IPS-18c (cell line): Measurements from ENCODE around the gene FYN.
"Not testable (repeated sequence)": the region's sequence is repeated elsewhere in the genome, so short reads cannot be mapped to it uniquely, and the experiment has no call there.

Experiments
- H3K4me3 ChIP-seq: 2 replicates; pipeline ENCODE4 v1.7.0; 2013; ENCODE audit warnings: low read depth, mild to moderate bottlenecking, low read length, moderate library complexity; ENCODE audit not compliant: insufficient read depth
- H3K9me3 ChIP-seq: one replicate; pipeline ENCODE4 v1.6.1; 2013; ENCODE audit warnings: mild to moderate bottlenecking, low read length, moderate library complexity; ENCODE audit not compliant: control insufficient read depth, insufficient read depth

The FYN gene

GRCh38 chr6:111844376-111844775 is 28.9 kb downstream of the FYN start:
- Histone ChIP-seq H3K9me3 (no peaks in the 10 kb centered on the region), H3K4me3 (no peak overlapping the region)

GRCh38 chr6:111843347-111844147 is 29.7 kb downstream of the FYN start:
- no peaks in the 10 kb centered on the region for H3K9me3 ChIP-seq
- H3K4me3 ChIP-seq: no peak overlapping the region

- no peak overlapping the region for H3K4me3 ChIP-seq
- no peaks in the 10 kb centered on the region for H3K9me3 ChIP-seq
Measured at GRCh38 chr6:111842891-111843290, 30.4 kb downstream of the FYN start.

- no peak overlapping the region for H3K4me3 ChIP-seq
- no peaks in the 10 kb centered on the region for H3K9me3 ChIP-seq
Measured at GRCh38 chr6:111842271-111842822, 30.9 kb downstream of the FYN start.

- Histone ChIP-seq H3K4me3 (no peak overlapping the region), H3K9me3 (no peaks in the 10 kb centered on the region)
Measured at GRCh38 chr6:111841822-111842221, 31.4 kb downstream of the FYN start.

GRCh38 chr6:111840803-111841202 is 32.4 kb downstream of the FYN start:
- no peaks in the 10 kb centered on the region for H3K9me3 ChIP-seq
- H3K4me3 ChIP-seq: no peak overlapping the region

GRCh38 chr6:111838749-111839484 is 34.3 kb downstream of the FYN start:
- Histone ChIP-seq H3K4me3 (no peak overlapping the region), H3K9me3 (no peaks in the 10 kb centered on the region)

- Histone ChIP-seq H3K4me3 (no peak overlapping the region), H3K9me3 (no peaks in the 10 kb centered on the region)
Measured at GRCh38 chr6:111837641-111838500, 35.4 kb downstream of the FYN start.

- H3K9me3 ChIP-seq: no peaks in the 10 kb centered on the region
- no peak overlapping the region for H3K4me3 ChIP-seq
Measured at GRCh38 chr6:111837007-111837406, 36.2 kb downstream of the FYN start.

- H3K4me3 ChIP-seq: no peak overlapping the region
Measured at GRCh38 chr6:111835807-111836206, 37.4 kb downstream of the FYN start.

GRCh38 chr6:111835398-111835797 is 37.9 kb downstream of the FYN start:
- not testable (repeated sequence) for H3K4me3 ChIP-seq, H3K9me3 ChIP-seq

More at GRCh38 chr6:111835807-111836206, 37.4 kb downstream of the FYN start:
- H3K9me3 ChIP-seq: no peaks in the 10 kb centered on the region

- Histone ChIP-seq H3K4me3 (no peak overlapping the region), H3K9me3 (no peaks in the 10 kb centered on the region)
Measured at GRCh38 chr6:111834356-111834755, 38.9 kb downstream of the FYN start.

GRCh38 chr6:111832833-111833418 is 40.3 kb downstream of the FYN start:
- H3K4me3 ChIP-seq: no peak overlapping the region
- no peaks in the 10 kb centered on the region for H3K9me3 ChIP-seq

GRCh38 chr6:111831408-111831807 is 41.8 kb downstream of the FYN start:
- Histone ChIP-seq H3K9me3 (no peaks in the 10 kb centered on the region), H3K4me3 (no peak overlapping the region)

- H3K4me3 ChIP-seq: no peak overlapping the region
- H3K9me3 ChIP-seq: no peaks in the 10 kb centered on the region
Measured at GRCh38 chr6:111829998-111830397, 43.3 kb downstream of the FYN start.

- H3K9me3 ChIP-seq: no peaks in the 10 kb centered on the region
- no peak overlapping the region for H3K4me3 ChIP-seq
Measured at GRCh38 chr6:111829581-111829980, 43.7 kb downstream of the FYN start.

- Histone ChIP-seq H3K4me3 (no peak overlapping the region), H3K9me3 (no peaks in the 10 kb centered on the region)
Measured at GRCh38 chr6:111828809-111829208, 44.4 kb downstream of the FYN start.
